C4-2B (cell line): Measurements from ENCODE around the gene SUSD4.

Experiments used
- CTCF ChIP-seq: fragments of 450-650 bp; conservative IDR thresholded peaks from 2 replicates; pipeline ENCODE4 v1.5.1; 2017; ENCODE audit warnings: mild to moderate bottlenecking
- ZFX ChIP-seq: fragments of 450-650 bp; IDR thresholded peaks from 2 replicates; pipeline ENCODE4 v1.6.1; 2017

- no peak for TF ChIP-seq CTCF
- TF ChIP-seq ZFX: no peak
These were observed 720 bp downstream of the SUSD4 start for GRCh38 chr1:223363057-223363855.
